ENCODE results near the gene TAPT1. TPM values are rescaled to one million over a fixed set of nuclear protein-coding genes. Genes with fewer than 3 reads are reported as not detected.

The TAPT1 gene
- total RNA-seq, 1 donor from 2014 or later, result 31.8 TPM

DNA sequence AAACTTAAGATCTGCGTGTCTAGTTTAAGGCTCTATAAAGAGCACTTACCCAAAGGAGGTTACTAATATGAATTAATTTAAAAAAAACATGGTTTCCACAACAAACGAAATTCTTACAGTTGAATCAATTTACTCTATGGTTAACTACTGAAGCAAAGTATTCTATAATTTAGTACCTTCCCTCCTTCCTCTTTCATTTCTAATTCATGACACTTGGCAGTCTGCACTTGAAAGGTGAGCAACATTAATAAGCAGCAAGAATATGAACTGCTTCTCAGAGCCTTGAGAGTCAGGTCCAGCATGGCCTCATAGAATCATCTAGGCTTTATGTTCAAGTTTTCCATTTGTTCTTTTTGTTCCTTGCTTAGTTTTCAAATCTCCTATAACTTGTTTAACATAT lies 42.7 kb downstream of the TAPT1 start:
- Mint-ChIP-seq H3K4me1 (ENCODE audit: low read depth) (no peaks in the 10 kb centered on the region), H3K27me3 (ENCODE audit: insufficient read depth) (no peaks in the 10 kb centered on the region), H3K27ac (no peak overlapping the region), H3K36me3 (ENCODE audit: low read depth) (peaks cover 16% of the 10 kb centered on the region), H3K4me3 (no peak overlapping the region), H3K9me3 (no peaks in the 10 kb centered on the region)
- DNase-seq (ENCODE audit: low spot score), result no peak
- intact Hi-C loops (cut with micrococcal nuclease), result no loop called here

DNA sequence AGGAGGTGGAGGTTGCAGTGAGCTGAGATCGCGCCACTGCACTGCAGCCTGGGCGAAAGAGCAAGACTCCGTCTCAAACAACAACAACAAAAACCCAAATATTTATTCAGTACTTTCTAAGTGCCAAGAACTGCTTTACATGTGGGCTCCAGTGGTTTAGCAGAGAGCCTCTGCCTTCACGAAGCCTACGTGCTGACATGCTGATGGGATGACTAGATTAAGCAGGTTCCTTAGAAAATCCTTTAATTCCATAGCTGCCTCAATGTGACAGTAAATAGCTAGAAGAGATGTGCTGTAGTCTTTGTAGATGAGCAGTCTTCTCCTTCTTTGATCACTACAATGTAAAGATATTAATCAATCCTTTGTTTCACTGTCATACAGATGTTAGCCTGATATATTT lies 49.6 kb downstream of the TAPT1 start:
- no peaks in the 10 kb centered on the region for H3K9me3 Mint-ChIP-seq
- H3K4me1 Mint-ChIP-seq (ENCODE audit: low read depth), result no peaks in the 10 kb centered on the region
- no peak for DNase-seq (ENCODE audit: low spot score)

DNA sequence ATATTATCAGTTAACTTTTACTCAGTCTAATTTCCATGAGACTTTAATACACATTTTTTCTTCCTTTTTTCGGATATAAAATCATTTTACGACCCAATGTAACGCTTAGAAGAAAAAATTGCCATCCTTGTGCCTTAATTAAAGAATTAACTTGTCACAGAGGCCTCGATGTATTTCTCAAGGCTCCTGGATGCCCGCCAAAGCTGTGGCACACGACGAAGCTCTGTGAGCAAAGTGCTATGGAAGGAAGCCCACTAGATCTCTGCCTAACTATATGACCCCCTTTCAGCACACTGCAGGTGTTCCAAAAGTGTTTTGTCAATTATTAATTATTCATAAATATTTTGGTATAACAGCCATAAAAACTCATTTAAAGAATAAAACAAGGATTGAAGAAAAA lies 54.4 kb downstream of the TAPT1 start:
- Mint-ChIP-seq H3K36me3 (ENCODE audit: low read depth) (peaks cover 19% of the 10 kb centered on the region), H3K27me3 (ENCODE audit: insufficient read depth) (no peaks in the 10 kb centered on the region), H3K9me3 (no peaks in the 10 kb centered on the region)

More for the DNA sequence above, 49.6 kb downstream of the TAPT1 start:
- Mint-ChIP-seq H3K27me3 (ENCODE audit: insufficient read depth) (no peaks in the 10 kb centered on the region), H3K4me3 (no peak overlapping the region), H3K36me3 (ENCODE audit: low read depth) (peaks cover 5% of the 10 kb centered on the region), H3K27ac (no peak overlapping the region)
- intact Hi-C loops (cut with micrococcal nuclease), result no loop called here

DNA sequence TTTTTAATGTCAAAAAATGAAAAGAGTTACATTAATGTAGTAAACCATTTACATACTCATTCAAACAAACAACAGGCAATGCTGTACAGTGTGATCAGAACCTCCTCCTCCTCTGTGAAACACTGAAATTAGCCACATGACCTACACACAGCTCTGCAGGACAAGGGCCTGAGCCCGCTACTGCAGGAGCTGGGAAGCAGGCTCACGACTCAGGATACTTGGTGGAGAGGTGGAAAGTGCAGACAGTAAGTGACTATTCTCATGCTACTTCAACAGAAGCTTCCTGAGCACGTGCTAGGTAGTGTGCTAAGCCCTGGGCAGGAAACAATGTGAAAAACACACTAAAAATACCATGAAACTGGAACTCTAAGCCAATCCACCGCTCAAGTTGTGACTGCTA lies 56.8 kb downstream of the TAPT1 start:
- Mint-ChIP-seq H3K4me1 (ENCODE audit: low read depth) (no peaks in the 10 kb centered on the region), H3K9me3 (no peaks in the 10 kb centered on the region), H3K36me3 (ENCODE audit: low read depth) (peaks cover 30% of the 10 kb centered on the region), H3K27me3 (ENCODE audit: insufficient read depth) (no peaks in the 10 kb centered on the region), H3K27ac (no peak overlapping the region), H3K4me3 (no peak overlapping the region)
- no peak for DNase-seq (ENCODE audit: low spot score)
- intact Hi-C loops (cut with micrococcal nuclease), result no loop called here

More for the DNA sequence above, 54.4 kb downstream of the TAPT1 start:
- Mint-ChIP-seq H3K4me1 (ENCODE audit: low read depth) (no peaks in the 10 kb centered on the region), H3K4me3 (no peak overlapping the region), H3K27ac (no peak overlapping the region)
- intact Hi-C loops (cut with micrococcal nuclease), result no loop called here
- DNase-seq (ENCODE audit: low spot score), result no peak

DNA sequence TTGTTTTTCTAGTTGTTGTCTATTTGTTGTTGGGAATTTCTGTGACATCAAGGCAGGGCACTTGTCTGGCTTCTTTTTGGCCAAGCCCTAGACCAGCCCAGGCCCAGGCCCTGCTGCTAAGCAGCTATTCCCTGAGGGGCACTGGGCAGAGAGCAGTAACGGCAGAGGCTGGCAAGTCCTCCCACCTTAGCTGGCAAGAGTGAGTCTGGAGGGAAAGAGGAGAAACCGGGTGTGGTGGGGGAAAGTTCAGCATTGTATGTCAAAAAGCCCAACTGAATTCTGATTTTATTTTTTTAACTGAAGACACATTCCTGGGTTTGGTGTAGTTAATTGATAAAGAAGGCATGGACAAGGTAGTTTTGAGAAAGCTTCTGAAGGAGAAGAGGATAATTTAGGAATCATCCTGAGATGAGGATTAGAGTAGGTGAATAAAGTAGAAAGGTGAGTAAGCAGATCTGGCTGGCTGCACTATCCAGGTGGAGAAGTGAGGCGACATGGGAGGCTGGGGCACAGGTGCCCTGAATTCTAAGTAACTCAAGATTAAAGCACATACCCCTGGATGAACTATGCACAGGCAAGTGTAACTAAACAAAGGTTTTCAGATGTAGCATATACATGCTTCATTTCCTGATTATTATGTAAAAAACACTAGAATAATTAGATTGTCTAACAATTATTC lies 57.4 kb downstream of the TAPT1 start:
- intact Hi-C loops (cut with micrococcal nuclease), result no loop called here
- Mint-ChIP-seq H3K9me3 (no peaks in the 10 kb centered on the region), H3K4me1 (ENCODE audit: low read depth) (no peaks in the 10 kb centered on the region), H3K4me3 (no peak overlapping the region), H3K27ac (no peak overlapping the region), H3K36me3 (ENCODE audit: low read depth) (peaks cover 30% of the 10 kb centered on the region), H3K27me3 (ENCODE audit: insufficient read depth) (no peaks in the 10 kb centered on the region)
- DNase-seq (ENCODE audit: low spot score), result no peak

DNA sequence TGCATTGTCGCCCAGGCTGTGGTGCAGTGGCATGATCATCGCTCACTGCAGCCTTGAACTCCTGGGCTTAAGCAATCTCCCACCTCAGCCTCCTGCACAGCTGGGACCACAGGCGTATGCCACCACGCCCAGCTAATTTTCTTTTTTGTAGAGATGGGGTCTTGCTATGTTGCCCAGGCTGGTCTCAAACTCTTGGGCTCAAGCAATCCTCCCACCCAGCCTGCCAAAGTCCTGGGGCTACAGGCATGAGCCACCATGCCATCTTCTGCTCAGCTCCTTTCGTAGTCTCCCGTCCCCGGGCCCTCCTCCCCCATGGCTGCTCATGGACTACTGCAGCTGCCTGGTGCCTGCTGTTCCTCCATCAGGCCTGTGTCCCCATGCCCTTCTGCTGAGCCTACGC lies 58.1 kb downstream of the TAPT1 start:
- H3K36me3 Mint-ChIP-seq (ENCODE audit: low read depth), result peaks cover 32% of the 10 kb centered on the region
- no peak overlapping the region for H3K27ac Mint-ChIP-seq
- H3K9me3 Mint-ChIP-seq, result no peaks in the 10 kb centered on the region
- H3K4me3 Mint-ChIP-seq, result no peak overlapping the region
- intact Hi-C loops (cut with micrococcal nuclease), result no loop called here
- no peak for DNase-seq (ENCODE audit: low spot score)
- H3K27me3 Mint-ChIP-seq (ENCODE audit: insufficient read depth), result no peaks in the 10 kb centered on the region
- no peaks in the 10 kb centered on the region for H3K4me1 Mint-ChIP-seq (ENCODE audit: low read depth)

DNA sequence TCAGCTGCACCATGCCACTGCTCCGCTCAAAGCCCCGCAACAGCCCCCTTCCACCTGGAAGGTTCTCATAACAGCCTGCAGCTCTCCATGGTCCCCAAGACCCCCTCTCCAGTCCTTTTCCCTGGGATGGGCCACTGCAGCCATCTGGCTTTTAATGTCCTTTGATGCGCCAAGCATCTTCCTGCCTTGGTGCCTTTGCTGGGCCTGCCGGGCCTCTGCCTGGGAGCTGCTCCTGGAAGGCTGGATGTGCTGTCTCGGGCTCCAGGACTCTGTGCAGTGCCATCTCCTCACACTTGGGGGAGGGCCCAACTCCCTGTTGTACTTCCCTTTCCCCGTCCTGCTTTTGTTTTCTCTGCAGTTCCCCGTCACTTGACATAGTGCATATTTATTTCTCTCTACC lies 60.3 kb downstream of the TAPT1 start:
- DNase-seq (ENCODE audit: low spot score), result no peak
- Mint-ChIP-seq H3K36me3 (ENCODE audit: low read depth) (peaks cover 36% of the 10 kb centered on the region), H3K4me1 (ENCODE audit: low read depth) (no peaks in the 10 kb centered on the region), H3K27me3 (ENCODE audit: insufficient read depth) (no peaks in the 10 kb centered on the region), H3K4me3 (no peak overlapping the region), H3K27ac (no peak overlapping the region), H3K9me3 (no peaks in the 10 kb centered on the region)
- intact Hi-C loops (cut with micrococcal nuclease), result no loop called here

DNA sequence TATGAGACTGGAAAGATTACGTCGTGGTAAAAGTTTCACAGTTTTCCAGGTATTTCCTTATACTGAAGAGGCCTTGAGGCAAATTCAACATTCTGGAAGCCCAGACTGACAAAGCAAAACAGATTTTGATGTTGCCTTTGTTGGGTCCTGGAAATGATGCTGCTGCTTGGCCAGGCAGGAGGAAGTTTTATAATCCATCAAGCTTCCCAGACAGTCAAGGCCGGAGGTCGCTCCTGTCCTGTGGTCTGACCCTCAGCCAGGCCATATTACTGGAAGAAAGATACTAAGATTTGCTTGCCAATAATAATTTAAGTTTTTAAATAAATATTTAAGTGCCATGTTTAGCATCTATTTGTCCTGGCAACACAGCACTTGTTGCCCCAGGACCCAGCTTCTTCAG lies 63.4 kb downstream of the TAPT1 start:
- Mint-ChIP-seq H3K36me3 (ENCODE audit: low read depth) (peaks cover 20% of the 10 kb centered on the region), H3K4me3 (no peak overlapping the region), H3K27ac (no peak overlapping the region), H3K27me3 (ENCODE audit: insufficient read depth) (no peaks in the 10 kb centered on the region), H3K9me3 (no peaks in the 10 kb centered on the region), H3K4me1 (ENCODE audit: low read depth) (no peaks in the 10 kb centered on the region)
- intact Hi-C loops (cut with micrococcal nuclease), result no loop called here
- no peak for DNase-seq (ENCODE audit: low spot score)

DNA sequence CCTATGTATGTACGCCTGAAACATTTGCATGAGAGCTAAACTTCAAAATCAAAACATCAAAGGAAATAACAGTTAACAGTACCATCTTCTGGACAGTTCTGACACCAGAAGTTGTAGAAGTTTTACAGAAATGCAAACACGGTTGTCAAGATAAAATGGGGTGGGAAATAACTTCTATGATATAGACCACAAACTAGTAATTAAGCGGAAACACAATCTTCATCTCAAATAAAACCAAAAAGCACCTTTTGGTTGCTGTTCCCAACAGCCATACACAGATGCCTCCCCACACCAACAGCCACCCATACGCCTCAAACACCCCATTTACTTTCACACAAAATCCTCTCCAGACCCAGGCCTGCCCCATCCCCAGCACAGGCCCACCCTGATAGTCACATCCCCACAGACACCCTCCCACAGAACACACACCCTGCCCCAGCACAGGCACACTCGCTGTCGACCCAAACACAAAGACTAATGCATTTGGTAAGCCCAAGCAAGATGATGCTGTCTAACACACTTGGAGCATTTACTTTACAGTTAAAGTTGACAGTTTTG lies 64.3 kb downstream of the TAPT1 start:
- no peaks in the 10 kb centered on the region for H3K9me3 Mint-ChIP-seq
- intact Hi-C loops (cut with micrococcal nuclease), result no loop called here
- H3K36me3 Mint-ChIP-seq (ENCODE audit: low read depth), result peaks cover 20% of the 10 kb centered on the region
- DNase-seq (ENCODE audit: low spot score), result no peak
- no peak overlapping the region for H3K27ac Mint-ChIP-seq
- no peaks in the 10 kb centered on the region for H3K4me1 Mint-ChIP-seq (ENCODE audit: low read depth)
- no peak overlapping the region for H3K4me3 Mint-ChIP-seq
- H3K27me3 Mint-ChIP-seq (ENCODE audit: insufficient read depth), result no peaks in the 10 kb centered on the region

DNA sequence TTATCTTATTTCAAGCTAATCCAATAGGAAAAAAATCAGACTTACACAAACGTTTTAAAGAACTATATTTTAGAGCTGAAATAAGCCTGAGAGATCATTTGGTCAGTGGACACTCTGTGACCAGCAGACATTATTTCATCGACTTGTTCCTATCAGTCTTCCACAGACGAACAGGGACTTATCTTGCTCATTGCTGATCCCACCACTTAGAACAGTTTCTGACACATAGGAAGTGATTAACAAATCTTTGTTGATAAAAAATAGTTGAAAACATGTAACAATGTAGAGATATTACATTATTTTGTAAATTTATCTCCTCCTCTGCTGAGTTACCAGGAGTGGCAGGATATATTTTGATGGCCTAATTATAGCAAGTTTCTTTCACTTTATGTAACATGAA lies 65.8 kb downstream of the TAPT1 start:
- intact Hi-C loops (cut with micrococcal nuclease), result no loop called here
- Mint-ChIP-seq H3K27me3 (ENCODE audit: insufficient read depth) (no peaks in the 10 kb centered on the region), H3K27ac (no peak overlapping the region), H3K9me3 (no peaks in the 10 kb centered on the region), H3K4me1 (ENCODE audit: low read depth) (no peaks in the 10 kb centered on the region), H3K4me3 (no peak overlapping the region), H3K36me3 (ENCODE audit: low read depth) (peaks cover 14% of the 10 kb centered on the region)
- no peak for DNase-seq (ENCODE audit: low spot score)

DNA sequence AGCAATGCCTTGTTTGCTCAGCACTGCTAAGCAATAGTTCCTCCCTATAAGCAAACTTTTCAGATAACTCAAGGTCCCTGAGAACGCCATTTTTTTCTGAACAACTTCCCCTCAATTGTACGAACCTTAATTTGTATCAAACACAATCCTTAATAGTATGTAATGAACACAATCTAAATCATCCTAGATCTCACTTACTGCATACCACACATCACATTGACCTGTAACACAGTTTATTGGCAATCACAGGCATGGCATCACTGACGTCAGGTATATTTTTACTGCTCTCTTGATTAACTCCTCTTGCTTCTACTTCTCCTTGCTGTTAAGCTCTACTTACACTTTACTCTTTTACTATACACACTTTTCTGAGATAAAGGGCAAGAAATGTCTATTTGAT lies 67.0 kb downstream of the TAPT1 start:
- Mint-ChIP-seq H3K4me3 (no peak overlapping the region), H3K27ac (no peak overlapping the region), H3K4me1 (ENCODE audit: low read depth) (no peaks in the 10 kb centered on the region), H3K9me3 (no peaks in the 10 kb centered on the region), H3K27me3 (ENCODE audit: insufficient read depth) (no peaks in the 10 kb centered on the region), H3K36me3 (ENCODE audit: low read depth) (peaks cover 10% of the 10 kb centered on the region)
- no peak for DNase-seq (ENCODE audit: low spot score)
- intact Hi-C loops (cut with micrococcal nuclease), result no loop called here

DNA sequence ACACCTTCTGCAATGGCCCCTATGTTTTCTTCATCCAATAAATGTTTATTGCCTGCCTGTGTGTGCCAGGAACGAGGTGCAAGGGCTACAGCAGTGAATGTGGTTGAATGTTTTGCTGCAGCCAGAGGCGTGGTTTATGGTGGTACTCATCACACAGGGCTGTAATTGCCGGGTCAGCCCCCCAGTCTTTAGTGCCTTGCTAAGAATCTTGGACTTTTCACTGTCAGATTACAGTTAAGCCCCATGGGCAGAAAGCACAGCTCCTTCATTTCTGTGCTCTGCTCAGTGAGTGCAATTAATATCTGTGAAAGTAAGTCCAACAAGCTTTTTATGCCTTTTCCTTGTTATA lies 67.8 kb downstream of the TAPT1 start:
- no peaks in the 10 kb centered on the region for H3K27me3 Mint-ChIP-seq (ENCODE audit: insufficient read depth)
- H3K27ac Mint-ChIP-seq, result no peak overlapping the region
- intact Hi-C loops (cut with micrococcal nuclease), result no loop called here
- no peak overlapping the region for H3K4me3 Mint-ChIP-seq
- H3K9me3 Mint-ChIP-seq, result no peaks in the 10 kb centered on the region
- H3K36me3 Mint-ChIP-seq (ENCODE audit: low read depth), result peaks cover 10% of the 10 kb centered on the region
- H3K4me1 Mint-ChIP-seq (ENCODE audit: low read depth), result no peaks in the 10 kb centered on the region
- DNase-seq (ENCODE audit: low spot score), result no peak

DNA sequence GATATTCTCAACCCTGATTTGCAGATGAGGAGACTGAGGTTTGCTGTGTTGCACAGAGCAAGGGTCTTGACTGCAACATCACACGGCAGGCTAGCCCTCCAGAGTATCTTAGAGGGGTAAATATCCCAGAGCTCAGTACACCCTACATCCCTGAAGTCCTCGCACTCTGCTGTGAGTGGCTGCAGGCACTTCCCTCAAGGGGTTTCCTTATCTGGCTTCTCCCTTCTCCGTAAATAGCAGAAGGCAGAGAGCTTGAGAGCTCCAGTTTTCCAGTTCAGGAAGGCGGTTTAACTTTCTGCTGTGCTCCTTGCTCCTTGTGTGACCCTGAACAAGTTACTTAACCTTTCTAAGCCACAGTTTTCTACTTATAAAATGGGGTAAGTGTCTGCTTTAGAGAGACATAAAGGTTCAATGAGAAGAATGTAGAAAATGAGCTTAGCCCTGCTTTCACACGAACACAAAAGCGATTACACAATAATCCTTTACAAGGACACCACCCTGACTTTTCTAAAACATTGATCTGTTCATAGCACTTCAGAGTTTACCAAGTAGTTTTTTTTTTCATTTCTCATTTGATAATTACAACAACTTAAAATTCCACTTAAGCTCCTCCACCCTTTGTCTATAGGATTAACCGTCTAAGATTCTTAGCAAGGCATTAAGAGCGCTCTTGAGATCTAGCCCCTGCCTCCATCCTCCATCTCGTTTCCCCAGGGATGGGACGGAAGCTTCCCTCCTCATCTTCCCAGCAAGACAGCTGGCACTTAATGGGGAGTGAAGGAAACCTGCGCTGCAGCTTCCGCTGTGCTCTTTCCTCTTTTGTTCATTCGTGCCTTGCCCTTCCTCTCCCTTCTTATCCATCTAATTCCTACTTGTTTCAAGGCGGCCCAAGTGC lies 68.4 kb downstream of the TAPT1 start:
- no peaks in the 10 kb centered on the region for H3K4me1 Mint-ChIP-seq (ENCODE audit: low read depth)
- no peaks in the 10 kb centered on the region for H3K9me3 Mint-ChIP-seq
- intact Hi-C loops (cut with micrococcal nuclease), result no loop called here
- peaks cover 8% of the 10 kb centered on the region for H3K36me3 Mint-ChIP-seq (ENCODE audit: low read depth)
- no peaks in the 10 kb centered on the region for H3K27me3 Mint-ChIP-seq (ENCODE audit: insufficient read depth)
- no peak for DNase-seq (ENCODE audit: low spot score)
- no peak overlapping the region for H3K4me3 Mint-ChIP-seq
- no peak overlapping the region for H3K27ac Mint-ChIP-seq

Measured in activated T-helper 1 cell treated with anti-CD3 and anti-CD28 coated beads, Interleukin-12 subunit alpha, Interleukin-12 subunit beta, Interleukin-2, Interleukin-4 antibody, amounts not matched to agents 30 ng/mL and 10 ng/mL and 1 ng/mL, durations not matched to agents 14 hours and 24 hours and 36 hours (primary cell).